Measurements from ENCODE around the gene SNAI1.
"Not testable (repeated sequence)": the region's sequence is repeated elsewhere in the genome, so short reads cannot be mapped to it uniquely, and the experiment has no call there.

SNAI1 gene

DNA sequence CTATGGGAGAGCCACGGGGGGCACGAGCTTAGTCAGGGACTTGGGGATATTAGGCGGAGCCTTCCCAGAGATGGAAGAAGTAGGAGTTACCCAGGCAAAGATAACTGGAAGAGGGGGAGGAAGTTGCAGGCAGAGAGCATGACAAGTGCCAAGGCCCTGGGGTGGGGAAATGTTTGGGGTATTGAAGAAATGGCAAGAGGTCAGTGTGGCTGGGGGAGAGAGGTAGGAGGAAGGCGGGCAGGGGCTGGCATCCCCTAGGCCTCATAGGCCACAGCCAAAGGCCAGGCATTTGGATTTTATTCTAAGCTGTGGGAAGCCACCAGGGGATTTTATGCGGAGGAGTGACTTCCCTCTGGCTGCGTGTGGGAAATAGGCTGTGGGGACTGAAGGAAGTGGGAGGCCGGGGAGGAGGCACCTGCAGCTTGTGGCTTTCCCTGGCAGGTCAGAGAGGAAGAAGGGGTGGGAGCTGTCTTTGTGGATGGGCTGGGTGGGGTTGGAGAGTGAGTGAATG lies 22.7 kb downstream of the SNAI1 start:
- peak; percentile 94 for DNase-seq
- in situ Hi-C loops (cut with MboI; ENCODE audit: low pct_unique_long_range_greater_than_20kb, low sequenced_read_pairs): no loop called here

DNA sequence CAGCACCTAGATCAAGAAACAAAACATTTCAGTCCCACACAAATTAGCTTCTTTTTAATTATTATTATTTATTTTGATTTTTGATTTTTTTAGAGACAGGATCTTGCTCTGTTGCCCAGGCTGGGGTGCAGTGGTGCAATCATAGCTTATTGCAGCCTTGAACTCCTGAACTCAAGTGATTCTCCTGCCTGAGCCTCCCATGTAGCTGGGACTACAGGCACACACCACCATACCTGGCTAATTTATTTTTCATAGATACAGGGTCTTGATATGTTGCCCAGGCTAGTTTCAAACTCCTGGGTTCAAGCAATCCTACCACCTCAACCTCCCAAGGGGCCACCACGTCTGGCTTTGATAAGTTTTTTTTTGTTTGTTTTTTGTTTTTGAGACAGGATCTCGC lies 24.6 kb downstream of the SNAI1 start:
- in situ Hi-C loops (cut with MboI; ENCODE audit: low pct_unique_long_range_greater_than_20kb, low sequenced_read_pairs): no loop called here
- no peak for DNase-seq

DNA sequence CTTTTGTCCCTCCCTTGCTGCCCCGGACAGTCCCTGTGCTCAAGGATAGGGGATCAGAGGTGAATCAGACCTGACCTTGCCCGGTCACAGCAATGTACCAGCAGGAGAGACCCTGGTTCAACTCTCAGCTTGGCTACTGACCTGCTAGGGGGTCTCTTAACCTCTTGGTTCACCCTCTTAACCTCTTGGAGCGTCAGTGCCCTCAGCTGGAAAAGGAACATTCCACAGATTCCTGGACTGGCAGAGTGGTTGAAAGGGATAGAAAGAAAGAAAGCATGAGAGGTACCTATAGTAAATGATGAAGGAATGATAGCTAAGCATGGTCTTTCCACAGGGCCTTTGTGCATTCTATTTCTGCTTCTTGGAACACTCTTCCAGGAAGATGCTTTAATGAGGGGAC lies 25.2 kb downstream of the SNAI1 start:
- in situ Hi-C loops (cut with MboI; ENCODE audit: low pct_unique_long_range_greater_than_20kb, low sequenced_read_pairs): no loop called here
- no peak for DNase-seq

DNA sequence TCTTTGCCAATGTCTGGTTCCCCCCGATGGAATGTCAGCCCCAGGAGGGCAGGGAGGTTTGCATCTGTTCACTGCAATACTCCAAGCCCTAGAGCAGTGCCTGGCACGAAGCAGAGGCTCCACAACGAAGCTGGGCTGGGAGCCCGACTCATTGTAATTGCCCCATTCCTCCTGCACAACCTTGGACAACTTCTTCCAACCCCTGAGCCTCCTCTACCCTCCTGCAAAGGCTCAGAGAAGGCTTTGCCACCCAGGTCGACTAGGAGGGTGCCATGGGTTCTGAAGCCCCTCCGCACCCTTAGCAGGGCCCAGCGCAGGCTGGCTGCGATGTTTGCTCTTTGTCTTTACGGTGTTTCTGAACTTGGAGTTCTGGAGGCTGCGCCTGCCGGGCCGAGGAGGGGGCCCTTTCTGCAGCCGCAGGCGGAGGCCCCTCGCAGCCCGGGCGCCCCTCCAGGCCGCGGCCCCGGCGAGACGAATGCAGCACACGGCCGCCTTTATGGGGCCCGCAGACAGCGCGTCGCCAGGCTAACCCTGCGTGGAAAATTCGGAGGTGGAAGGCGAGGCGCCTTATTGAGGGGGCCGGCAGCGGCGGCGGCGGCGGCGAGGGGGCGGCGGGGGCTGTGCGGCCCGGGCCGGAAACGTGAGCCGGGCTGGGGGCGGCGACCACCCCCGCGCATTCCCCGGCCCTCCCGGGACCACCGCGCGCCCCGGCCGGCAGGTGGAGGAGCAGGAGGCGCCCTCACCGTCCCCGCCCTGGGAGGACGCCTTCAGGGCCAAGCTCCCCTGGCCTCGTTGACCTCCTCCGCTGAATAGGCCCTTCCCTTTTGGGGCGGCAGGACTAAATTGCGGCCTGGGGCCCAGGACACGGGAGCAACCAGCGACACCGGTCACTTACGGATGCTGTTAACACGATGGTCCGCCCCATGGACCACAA lies 27.0 kb downstream of the SNAI1 start:
- in situ Hi-C loops (cut with MboI; ENCODE audit: low pct_unique_long_range_greater_than_20kb, low sequenced_read_pairs): no loop called here
- DNase-seq: no peak

DNA sequence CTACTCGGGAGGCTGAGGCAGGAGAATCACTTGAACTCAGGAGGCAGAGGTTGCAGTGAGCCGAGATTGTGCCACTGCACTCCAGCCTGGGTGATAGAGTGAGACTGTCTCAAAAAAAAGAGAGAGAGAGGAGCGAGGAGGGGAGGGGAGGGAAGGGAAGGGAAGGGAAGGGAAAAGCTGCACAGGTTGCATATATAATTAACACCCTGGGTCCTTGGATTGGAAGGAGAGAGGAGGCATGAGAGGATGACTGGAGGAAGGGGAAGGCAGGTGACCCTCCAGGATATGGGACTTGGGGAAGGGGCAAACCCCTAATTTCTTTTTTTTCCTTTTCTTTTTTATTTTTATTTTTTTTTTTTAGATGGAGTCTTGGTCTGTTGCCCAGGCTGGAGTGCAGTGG lies 28.8 kb downstream of the SNAI1 start:
- DNase-seq; in situ Hi-C loops (cut with MboI; ENCODE audit: low pct_unique_long_range_greater_than_20kb, low sequenced_read_pairs): not testable (repeated sequence)

DNA sequence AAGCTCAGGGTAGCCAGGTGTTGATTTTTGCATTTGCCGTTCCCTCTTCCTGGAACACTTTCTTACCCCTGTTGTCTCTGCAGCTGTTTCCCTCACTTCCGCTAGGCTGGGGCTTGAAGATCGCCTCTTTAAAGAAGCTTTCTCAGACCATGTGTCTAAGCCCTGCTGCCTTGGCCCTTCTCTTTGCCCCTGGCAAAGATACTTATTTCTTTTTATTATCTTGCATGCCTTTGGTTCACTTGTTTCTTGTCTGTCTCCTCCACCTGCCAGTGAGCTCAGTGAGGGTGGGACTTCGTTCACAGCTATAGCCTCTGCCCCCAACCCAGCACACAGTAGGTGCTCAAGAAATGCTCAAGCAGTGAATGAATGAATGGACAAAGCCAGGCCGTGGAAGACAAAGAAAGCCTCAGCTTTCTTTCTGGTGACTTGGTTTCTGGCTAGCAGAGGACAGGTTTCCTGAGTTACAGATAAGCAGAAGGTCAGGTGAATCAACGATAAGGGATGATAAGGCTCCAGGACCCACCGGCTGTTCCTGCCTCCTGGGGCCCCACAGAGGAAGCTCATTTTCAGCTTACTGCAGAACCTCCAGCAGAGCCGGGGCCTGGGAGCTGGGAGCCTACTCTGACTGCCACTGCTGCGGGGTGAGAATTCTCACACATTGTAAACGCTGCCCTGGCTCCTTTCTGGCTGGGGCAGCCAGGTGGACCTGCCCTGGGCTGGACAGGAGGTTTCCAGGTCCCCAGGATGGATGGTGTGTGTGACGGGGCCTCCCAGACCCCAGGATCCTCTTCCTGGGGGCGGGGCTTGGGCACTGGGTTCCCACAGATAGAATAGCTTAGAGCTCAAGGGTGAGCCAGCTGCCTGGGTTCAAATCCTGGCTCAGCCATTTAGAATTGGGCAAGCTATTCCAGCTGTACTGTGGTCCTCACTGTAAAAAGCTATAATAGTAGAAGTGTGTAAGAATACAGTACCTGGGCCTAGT lies 29.8 kb downstream of the SNAI1 start:
- in situ Hi-C loops (cut with MboI; ENCODE audit: low pct_unique_long_range_greater_than_20kb, low sequenced_read_pairs): no loop called here
- DNase-seq: peak; percentile 73

DNA sequence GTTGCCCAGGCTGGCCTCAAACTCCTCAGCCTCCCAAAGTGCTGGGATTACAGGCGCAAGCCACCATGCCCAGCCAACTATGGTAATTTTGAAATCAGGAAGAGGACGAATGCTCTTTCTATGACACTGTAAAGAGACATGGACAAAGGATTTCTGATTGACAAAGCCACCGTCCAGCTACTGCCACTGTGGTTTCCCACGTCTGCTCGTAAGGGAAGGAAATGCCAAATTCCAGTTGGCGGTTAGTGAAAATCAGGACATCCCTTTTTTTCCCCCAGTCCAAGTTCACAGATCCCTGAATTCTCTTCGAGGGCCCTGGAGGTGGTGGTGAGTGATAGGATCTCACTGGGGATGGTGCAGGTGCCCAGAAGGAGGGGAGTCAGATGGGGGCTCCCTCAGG lies 31.2 kb downstream of the SNAI1 start:
- DNase-seq: no peak
- in situ Hi-C loops (cut with MboI; ENCODE audit: low pct_unique_long_range_greater_than_20kb, low sequenced_read_pairs): no loop called here

DNA sequence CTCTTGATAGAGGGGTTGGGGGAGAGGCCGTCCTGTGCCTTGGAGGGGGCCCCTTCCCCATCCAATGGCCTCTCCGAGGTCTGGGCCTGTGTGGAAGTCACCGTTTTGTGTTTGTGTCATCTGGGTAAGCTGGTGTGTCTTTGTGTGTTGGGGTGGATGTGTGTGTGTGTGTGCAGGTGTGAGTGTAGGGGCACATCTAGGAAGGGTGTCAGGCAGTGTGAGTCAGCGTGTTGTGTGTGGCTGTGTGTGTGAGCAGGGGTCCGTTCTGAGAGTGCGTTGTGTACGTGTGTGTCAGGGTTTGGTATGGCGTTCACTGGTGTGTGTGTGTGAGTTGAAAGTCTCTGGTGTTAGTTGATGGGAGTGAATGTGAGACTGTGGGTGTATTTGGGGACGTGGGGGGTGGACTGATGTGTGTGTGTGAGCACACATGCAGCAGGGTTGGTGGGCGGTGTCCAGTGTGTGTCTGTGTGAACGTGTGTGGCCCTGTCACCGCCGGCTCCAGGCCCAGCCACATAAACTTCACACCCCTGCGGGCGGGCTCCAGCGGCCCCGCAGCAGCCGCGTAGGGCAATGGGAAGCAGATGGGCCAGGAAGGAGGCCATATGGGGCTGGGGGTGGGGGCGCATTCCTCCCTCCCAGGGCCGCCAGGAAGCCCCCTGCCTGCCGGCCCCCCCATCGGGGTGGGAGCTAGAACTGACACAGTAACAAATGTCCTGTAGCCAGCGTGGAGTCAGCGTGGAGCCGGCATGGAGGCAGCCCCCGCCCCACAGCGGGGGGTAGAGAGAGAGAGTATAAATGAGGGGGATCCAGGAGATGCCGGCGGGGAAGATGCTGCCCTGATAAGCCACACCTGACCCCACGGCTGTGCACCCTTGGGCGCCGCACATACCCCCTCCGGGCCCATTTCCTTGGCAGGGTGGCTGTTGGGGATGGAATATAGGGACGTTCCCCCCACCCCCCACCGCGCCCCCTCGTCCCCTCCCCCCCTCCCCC lies 32.1 kb downstream of the SNAI1 start:
- peak; percentile 32 for DNase-seq
- in situ Hi-C loops (cut with MboI; ENCODE audit: low pct_unique_long_range_greater_than_20kb, low sequenced_read_pairs): no loop called here

DNA sequence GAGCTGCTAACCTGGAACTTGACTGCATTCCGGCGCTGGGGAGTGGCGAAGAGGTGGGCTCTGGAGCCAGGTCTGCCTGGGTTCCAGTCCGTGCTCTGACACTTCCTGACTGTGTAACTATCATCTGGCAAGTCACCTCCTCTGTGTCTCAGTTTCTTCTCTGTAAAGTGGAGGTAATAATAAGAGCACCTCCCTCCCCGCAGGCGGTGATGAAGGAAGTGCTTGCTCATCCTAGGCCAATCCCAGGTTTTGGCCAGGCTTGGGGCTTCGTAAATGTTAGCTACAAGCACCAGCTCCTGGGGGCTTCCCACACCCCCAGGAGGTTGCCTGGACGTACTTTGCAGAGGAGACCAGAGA lies 32.8 kb downstream of the SNAI1 start:
- in situ Hi-C loops (cut with MboI; ENCODE audit: low pct_unique_long_range_greater_than_20kb, low sequenced_read_pairs): no loop called here
- DNase-seq: no peak

DNA sequence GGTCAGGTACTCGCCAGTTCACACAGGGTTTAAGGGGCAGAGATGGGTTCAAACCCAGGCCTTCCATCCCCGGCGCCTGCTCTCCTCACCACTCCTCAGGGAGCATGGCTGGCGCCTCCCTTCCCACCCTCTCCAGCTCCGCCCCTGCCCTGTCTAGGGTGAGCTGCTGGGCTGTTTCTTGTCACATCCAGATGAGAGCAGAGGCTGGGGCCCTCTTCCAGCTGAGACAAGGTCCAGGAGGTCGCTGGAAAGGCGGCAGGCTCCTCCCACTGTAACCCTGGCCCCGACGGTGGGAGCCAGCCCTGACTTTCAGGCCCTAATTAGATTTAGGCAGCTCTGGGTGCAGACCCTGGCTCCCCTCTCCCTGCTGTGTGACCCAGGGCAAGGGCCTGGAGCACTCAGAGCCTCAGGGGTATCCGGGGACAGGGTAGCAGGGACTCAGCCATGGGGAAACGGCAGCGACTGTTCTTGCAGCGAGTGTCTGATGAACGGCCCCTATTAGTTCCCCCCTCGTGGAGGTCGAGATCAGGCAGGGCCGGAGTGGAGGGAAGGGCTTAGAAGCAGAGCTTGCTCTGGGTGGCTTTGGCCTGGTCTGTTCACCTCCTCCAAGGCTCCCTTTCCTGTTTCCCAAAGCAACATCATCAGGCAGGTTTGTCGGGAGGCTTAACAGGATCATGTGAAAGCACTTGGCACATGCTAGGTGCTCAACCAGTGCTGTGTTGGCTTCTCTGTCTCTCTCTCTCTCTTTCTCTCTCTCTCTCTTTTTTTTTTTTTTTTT lies 33.4 kb downstream of the SNAI1 start:
- in situ Hi-C loops (cut with MboI; ENCODE audit: low pct_unique_long_range_greater_than_20kb, low sequenced_read_pairs): no loop called here

DNA sequence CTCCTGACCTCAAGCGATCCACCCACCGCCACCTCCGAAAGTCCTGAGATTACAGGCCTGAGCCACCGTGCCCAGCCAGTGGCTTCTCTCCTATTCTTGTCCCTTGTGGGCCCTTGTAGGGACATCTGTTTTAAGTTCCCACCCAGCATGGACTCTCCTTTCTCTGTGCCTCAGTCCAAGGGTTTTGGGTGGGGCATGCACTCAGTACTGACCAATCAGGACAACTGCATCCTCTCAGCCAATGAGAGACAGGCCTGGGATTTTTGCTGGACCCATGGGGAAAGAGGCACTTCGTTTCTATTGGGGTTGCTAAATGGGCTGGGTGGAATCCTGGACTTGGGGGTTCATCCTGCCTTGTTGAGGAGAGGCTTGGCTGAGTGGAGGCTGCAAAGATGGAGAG lies 34.4 kb downstream of the SNAI1 start:
- in situ Hi-C loops (cut with MboI; ENCODE audit: low pct_unique_long_range_greater_than_20kb, low sequenced_read_pairs): no loop called here
- DNase-seq: no peak

More for the DNA sequence above, 33.4 kb downstream of the SNAI1 start:
- no peak for DNase-seq

DNA sequence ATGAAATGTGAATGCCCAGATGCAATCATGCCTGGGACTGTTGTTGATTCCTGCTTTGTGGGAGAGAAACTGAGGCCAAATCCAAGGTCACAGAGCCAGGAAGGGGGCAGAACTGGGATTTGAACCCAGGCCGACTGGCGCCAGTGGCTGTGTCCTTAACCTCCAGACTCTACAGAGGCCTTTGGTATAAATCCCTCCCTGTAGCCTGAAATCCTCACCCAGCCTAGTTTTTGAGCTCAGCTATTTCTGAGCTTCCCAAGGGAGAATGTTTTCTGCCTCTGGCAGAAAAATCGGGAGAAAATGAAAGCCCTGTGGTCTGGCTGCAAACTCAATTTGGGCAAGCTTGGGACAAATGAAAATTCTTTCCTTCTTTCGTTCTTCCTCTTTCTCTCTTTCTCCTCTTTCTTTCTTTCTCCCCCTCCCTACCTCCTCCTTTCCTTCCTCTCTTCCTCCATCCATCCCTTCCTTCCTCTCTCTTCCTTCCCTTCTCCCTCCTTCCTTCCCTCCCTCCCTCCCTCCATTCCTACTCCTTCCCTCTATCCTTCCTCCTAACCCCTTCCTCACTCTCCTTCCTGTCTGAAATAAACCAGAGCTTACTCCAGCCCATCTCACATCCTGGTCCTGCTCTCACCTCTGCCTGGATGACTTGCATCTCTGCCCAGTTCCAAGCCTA lies 34.9 kb downstream of the SNAI1 start:
- in situ Hi-C loops (cut with MboI; ENCODE audit: low pct_unique_long_range_greater_than_20kb, low sequenced_read_pairs): no loop called here
- DNase-seq: no peak

DNA sequence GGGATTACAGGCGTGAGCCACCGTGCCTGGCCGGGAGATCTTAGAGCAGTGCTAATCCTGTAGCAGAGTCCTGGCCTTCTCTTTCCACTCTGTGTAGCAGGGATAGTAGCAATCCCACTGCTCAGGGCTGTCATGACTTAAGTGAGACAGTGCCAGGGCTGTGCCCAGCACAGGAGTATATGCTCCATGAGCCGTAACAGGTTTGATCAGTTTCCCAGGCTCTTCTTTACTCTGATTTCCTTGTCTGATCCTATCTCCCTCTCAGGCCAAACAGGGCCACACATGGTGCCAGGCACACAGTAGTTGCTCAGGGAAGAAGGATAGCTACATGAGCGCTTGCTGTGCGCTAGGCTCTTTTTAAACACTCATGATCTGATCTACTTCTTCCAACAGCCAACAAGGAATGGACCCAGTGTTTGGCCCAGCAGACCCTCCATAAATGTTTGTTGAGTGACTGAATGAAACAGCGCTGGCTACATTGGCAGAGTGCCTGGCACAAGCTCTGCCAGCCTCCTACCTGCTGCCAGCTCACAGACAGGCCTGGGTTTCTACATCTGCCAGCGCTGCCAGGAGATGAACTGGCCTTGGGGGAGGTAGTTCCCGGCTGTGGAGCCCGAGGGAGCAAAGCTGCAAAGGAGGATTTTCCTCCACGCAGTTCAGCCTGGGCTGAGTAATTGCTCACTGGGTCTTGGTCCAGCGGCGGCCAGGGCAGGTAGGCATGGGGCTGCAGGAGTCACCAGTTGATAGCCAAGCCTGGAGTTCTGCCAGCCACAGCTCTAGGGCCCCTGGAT lies 36.9 kb downstream of the SNAI1 start:
- in situ Hi-C loops (cut with MboI; ENCODE audit: low pct_unique_long_range_greater_than_20kb, low sequenced_read_pairs): no loop called here
- no peak for DNase-seq

DNA sequence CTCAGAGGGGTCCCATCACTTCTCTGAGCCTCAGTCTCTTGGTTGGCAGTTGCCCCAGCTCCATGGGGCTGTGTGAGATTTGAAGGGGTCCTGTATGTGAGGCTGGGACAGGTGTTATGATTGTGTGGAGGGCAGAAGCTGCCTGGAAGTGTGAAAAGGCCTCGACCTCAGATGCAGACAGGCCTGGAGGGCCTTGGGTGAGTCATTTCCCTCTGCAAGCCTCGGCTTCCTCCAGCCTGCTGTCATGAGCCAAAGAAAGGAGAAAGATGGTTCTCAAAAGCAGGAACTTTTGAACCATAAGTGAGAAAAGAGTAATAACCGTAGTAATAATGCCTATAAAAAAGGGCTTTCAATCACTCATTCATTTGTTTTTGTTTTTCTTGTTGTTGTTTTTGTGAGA lies 37.5 kb downstream of the SNAI1 start:
- DNase-seq: peak; percentile 27
- in situ Hi-C loops (cut with MboI; ENCODE audit: low pct_unique_long_range_greater_than_20kb, low sequenced_read_pairs): no loop called here

DNA sequence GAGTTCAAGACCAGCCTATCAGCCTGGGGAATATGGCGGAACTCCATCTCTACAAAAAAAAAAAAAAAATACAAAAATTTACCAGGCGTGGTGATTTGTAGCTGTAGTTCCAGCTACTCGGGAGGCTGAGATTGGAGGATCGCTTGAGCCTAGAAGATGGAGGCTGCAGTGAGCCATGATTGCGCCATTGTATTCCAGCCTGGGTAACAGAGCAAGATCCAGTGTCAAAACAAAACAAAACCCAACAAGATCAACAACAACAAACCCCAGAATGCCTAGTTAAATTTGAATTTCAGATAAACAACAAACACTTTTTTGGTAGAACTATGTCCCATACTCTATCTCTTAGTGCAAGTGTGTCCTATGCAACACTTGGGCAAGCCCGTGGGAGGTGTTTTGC lies 39.9 kb downstream of the SNAI1 start:
- in situ Hi-C loops (cut with MboI; ENCODE audit: low pct_unique_long_range_greater_than_20kb, low sequenced_read_pairs): no loop called here
- DNase-seq: no peak

DNA sequence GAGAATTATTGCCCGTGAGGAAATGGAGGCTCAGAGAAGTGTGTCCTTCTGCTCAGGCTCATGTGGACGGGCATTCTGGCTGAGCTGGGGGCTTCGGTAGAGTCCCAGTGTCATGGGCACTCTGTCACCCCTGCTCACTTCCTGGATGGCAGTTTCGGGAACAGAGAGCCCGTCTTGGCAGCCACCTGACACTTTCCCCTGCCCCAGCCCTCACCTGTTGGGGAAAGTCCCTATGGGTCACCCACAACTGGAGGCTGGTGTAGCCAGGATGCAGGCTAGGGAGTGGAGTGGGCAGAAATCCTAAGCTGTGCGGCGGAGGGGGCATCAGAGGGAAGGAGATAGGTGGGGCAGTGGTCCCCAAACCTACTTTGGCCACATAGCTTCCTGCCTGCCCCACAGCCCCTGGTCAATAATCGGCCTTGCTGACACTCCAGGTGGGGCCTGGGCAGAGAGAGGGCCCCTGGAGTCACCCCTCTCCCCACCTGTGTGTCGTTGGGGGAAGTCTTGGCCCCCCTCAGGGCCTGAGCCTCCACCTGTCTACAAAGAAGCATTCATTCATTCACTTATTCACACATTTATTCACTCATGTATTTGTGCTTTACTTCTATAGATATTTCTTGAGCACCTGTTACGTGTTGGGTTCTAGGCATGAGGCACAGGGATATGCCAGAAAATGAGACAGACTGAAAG lies 40.5 kb downstream of the SNAI1 start:
- DNase-seq: no peak
- in situ Hi-C loops (cut with MboI; ENCODE audit: low pct_unique_long_range_greater_than_20kb, low sequenced_read_pairs): no loop called here

All from KBM-7 (cell line).